Tibial nerve (tissue), 4 donors: ENCODE results near the gene BMERB1.

Experiments used
- CTCF ChIP-seq, 5 experiments: fragments of 200-600 bp in 3 of 5; fragments of 450-650 bp in 2 of 5; sonication (generic) in 3 of 5; IDR thresholded peaks; one replicate each; pipeline ENCODE4 v1.5.1; 2016 to 2019; ENCODE audit warnings: antibody characterized with exemption in 5 of 5, mild to moderate bottlenecking in 3 of 5, moderate library complexity in 2 of 5
- EP300 ChIP-seq, 2 donors: sonication (generic); formaldehyde crosslinking; IDR thresholded peaks; one replicate each; pipeline ENCODE4 v1.6.1; 2017; ENCODE audit warnings: antibody characterized with exemption in 2 of 2, mild to moderate bottlenecking in 1 of 2

- TF ChIP-seq CTCF (IDR thresholded peaks at IDR 0.05): no peak
- TF ChIP-seq EP300 (IDR thresholded peaks at IDR 0.05): no peak
These were observed 7.6 kb upstream of the BMERB1 start for GRCh38 chr16:15426796-15427195.
